ENCODE results near the gene FLNB. TPM values are rescaled to one million over a fixed set of nuclear protein-coding genes. Genes with fewer than 3 reads are reported as not detected.

Gene FLNB
- total RNA-seq, 1 experiment from 2014 or later: 147 TPM

DNA sequence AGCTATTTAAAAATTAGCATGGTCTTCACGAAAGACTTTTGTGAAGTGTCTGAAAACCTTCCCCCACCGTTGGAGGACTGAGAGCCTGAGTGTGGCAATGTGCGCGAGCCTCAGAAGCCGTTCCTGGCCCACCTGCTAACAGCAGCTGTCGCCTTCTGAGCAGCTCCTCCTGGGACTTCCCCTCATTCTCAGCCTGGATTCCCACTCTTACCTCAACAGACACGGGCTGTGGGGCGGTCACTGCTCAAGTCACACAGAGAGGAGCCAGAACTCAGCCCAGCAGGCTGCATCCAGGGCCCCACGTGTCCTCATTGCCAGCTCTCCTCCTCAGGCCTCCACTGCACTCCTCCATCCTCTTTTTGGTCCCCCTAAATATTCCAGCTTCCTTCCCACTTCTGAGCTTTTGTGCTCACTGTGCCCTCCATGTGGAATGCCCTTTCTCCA lies 194.7 kb downstream of the FLNB start:
- no peak for DNase-seq
- TF ChIP-seq, protein P1, sequence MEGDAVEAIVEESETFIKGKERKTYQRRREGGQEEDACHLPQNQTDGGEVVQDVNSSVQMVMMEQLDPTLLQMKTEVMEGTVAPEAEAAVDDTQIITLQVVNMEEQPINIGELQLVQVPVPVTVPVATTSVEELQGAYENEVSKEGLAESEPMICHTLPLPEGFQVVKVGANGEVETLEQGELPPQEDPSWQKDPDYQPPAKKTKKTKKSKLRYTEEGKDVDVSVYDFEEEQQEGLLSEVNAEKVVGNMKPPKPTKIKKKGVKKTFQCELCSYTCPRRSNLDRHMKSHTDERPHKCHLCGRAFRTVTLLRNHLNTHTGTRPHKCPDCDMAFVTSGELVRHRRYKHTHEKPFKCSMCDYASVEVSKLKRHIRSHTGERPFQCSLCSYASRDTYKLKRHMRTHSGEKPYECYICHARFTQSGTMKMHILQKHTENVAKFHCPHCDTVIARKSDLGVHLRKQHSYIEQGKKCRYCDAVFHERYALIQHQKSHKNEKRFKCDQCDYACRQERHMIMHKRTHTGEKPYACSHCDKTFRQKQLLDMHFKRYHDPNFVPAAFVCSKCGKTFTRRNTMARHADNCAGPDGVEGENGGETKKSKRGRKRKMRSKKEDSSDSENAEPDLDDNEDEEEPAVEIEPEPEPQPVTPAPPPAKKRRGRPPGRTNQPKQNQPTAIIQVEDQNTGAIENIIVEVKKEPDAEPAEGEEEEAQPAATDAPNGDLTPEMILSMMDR (IDR thresholded peaks at IDR 0.05; ENCODE audit: unreplicated experiment): no peak
- H3K9me3 Mint-ChIP-seq (ENCODE audit: low read depth, unreplicated experiment): peaks cover 3% of the 10 kb centered on the region
- H3K4me1 Mint-ChIP-seq (ENCODE audit: low read depth, unreplicated experiment): no peaks in the 10 kb centered on the region
- intact Hi-C loops (cut with micrococcal nuclease; ENCODE audit: unreplicated experiment): no loop called here
- no TSS peak for BruUV-seq (replicated peaks)
- CTCF ChIA-PET: interaction anchor here (0.9 kb wide), 1 partner anchor 15 kb away, joined by 4 read pairs; no protein-coding TSS in a partner anchor
- no peak overlapping the region for H3K27ac Mint-ChIP-seq (ENCODE audit: unreplicated experiment)
- no peaks in the 10 kb centered on the region for H3K27me3 Mint-ChIP-seq (ENCODE audit: unreplicated experiment)
- no peaks in the 10 kb centered on the region for H3K36me3 Mint-ChIP-seq (ENCODE audit: insufficient read depth, unreplicated experiment)
- H3K4me3 Mint-ChIP-seq (ENCODE audit: low read depth, unreplicated experiment): no peak overlapping the region

DNA sequence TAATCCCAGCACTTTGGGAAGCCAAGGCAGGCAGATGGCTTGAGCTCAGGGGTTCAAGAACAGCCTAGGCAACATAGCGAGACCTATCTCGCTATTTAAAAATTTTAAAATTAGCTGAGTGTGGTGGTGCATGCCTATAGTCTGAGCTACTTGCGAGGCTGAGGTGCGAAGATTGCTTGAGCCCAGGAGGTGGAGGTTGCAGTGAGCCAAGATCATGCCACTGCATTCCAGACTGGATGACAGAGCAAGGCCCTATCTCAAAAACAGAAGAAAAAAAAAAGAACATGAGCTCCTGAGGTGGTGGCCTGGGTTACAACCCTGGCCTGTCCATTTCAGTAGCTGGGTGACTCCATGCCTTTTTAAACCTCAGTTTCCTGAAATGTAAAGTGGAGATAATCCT lies 195.3 kb downstream of the FLNB start:
- no TSS peak for BruUV-seq (replicated peaks)
- H3K4me3 Mint-ChIP-seq (ENCODE audit: low read depth, unreplicated experiment): no peak overlapping the region
- TF ChIP-seq, protein P1 (IDR thresholded peaks at IDR 0.05; ENCODE audit: unreplicated experiment): no peak
- H3K27ac Mint-ChIP-seq (ENCODE audit: unreplicated experiment): no peak overlapping the region
- DNase-seq: no peak
- no peaks in the 10 kb centered on the region for H3K27me3 Mint-ChIP-seq (ENCODE audit: unreplicated experiment)
- no peaks in the 10 kb centered on the region for H3K4me1 Mint-ChIP-seq (ENCODE audit: low read depth, unreplicated experiment)
- H3K36me3 Mint-ChIP-seq (ENCODE audit: insufficient read depth, unreplicated experiment): no peaks in the 10 kb centered on the region
- intact Hi-C loops (cut with micrococcal nuclease; ENCODE audit: unreplicated experiment): no loop called here
- H3K9me3 Mint-ChIP-seq (ENCODE audit: low read depth, unreplicated experiment): peaks cover 3% of the 10 kb centered on the region
- CTCF ChIA-PET: no interaction called here

DNA sequence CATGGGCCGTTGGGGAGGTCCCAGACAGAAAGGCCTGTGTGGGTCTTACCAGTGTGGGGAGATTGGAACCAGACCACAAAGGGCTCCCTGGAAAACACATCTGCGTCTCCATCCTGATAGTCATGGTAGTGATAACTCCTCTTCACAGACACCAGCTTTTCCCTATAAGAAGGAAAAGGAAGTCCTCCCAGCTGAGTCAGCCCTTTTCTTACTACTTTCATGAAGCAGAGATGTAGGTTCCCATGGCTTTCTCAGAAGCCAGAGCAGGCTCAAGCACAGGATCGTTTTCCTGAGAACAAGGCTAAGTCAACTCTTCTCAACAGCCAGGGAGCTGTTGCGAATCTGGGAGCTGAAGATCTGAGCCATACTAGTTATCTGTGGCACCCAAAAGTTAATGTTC lies 196.5 kb downstream of the FLNB start:
- Mint-ChIP-seq H3K4me1 (ENCODE audit: low read depth, unreplicated experiment) (no peaks in the 10 kb centered on the region), H3K9me3 (ENCODE audit: low read depth, unreplicated experiment) (peaks cover 3% of the 10 kb centered on the region), H3K27me3 (ENCODE audit: unreplicated experiment) (peaks cover 7% of the 10 kb centered on the region), H3K36me3 (ENCODE audit: insufficient read depth, unreplicated experiment) (no peaks in the 10 kb centered on the region), H3K4me3 (ENCODE audit: low read depth, unreplicated experiment) (no peak overlapping the region), H3K27ac (ENCODE audit: unreplicated experiment) (no peak overlapping the region)
- DNase-seq: no peak
- intact Hi-C loops (cut with micrococcal nuclease; ENCODE audit: unreplicated experiment): no loop called here
- TF ChIP-seq, protein P1 (IDR thresholded peaks at IDR 0.05; ENCODE audit: unreplicated experiment): no peak
- CTCF ChIA-PET: interaction anchor here (0.6 kb wide), 1 partner anchor 8 kb away, joined by 4 read pairs; no protein-coding TSS in a partner anchor
- BruUV-seq (replicated peaks): no TSS peak

DNA sequence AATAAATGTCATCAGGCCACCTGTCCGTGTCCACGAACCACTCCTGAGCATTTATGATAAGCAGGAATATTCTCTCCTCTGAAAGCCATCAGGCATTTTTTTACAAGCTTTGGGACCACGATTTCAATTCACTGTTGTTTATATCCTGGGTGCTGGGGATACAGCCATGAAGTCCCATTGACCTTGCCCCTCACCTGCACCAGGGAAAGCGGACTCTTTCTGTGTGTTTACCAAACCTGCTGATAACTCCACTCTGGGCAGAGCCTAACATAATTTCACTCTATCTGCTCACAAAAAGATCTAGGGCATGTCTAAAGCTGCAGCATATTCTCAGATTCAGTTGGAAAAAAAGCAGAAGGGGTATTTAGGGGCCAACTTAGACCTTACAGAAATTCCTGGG lies 197.8 kb downstream of the FLNB start:
- intact Hi-C loops (cut with micrococcal nuclease; ENCODE audit: unreplicated experiment): no loop called here
- H3K4me1 Mint-ChIP-seq (ENCODE audit: low read depth, unreplicated experiment): no peaks in the 10 kb centered on the region
- H3K36me3 Mint-ChIP-seq (ENCODE audit: insufficient read depth, unreplicated experiment): no peaks in the 10 kb centered on the region

More for the DNA sequence above, 197.8 kb downstream of the FLNB start:
- BruUV-seq (replicated peaks): no TSS peak
- peaks cover 3% of the 10 kb centered on the region for H3K9me3 Mint-ChIP-seq (ENCODE audit: low read depth, unreplicated experiment)
- CTCF ChIA-PET: no interaction called here
- H3K4me3 Mint-ChIP-seq (ENCODE audit: low read depth, unreplicated experiment): no peak overlapping the region
- TF ChIP-seq, protein P1 (IDR thresholded peaks at IDR 0.05; ENCODE audit: unreplicated experiment): no peak
- no peak overlapping the region for H3K27ac Mint-ChIP-seq (ENCODE audit: unreplicated experiment)
- no peak for DNase-seq
- H3K27me3 Mint-ChIP-seq (ENCODE audit: unreplicated experiment): peaks cover 17% of the 10 kb centered on the region

Data from Calu3 (cell line).